ENCODE measurements around the gene TTLL5. TPM values are rescaled to one million over a fixed set of nuclear protein-coding genes. Genes with fewer than 3 reads are reported as not detected.
A peak's percentile ranks its signal among the peaks of the same experiment; 100 is the strongest.

TTLL5 gene
- total RNA-seq, 2 experiments from 2014 or later: 26.9 to 30.5 TPM

GRCh38 chr14:75643985-75644384, 17.1 kb upstream of the TTLL5 start:
- H3K27me3 Mint-ChIP-seq: no peaks in the 10 kb centered on the region
- H3K9me3 Mint-ChIP-seq: no peaks in the 10 kb centered on the region
- H3K4me1 Mint-ChIP-seq: no peaks in the 10 kb centered on the region
- H3K36me3 Mint-ChIP-seq: peaks cover 2% of the 10 kb centered on the region
- no peak for DNase-seq
- H3K4me3 Mint-ChIP-seq: no peak overlapping the region
- no peak overlapping the region for H3K27ac Mint-ChIP-seq

- no peaks in the 10 kb centered on the region for H3K4me1 Mint-ChIP-seq
- H3K4me3 Mint-ChIP-seq: no peak overlapping the region
- peaks cover 7% of the 10 kb centered on the region for H3K36me3 Mint-ChIP-seq
- DNase-seq: no peak
- H3K27ac Mint-ChIP-seq: no peak overlapping the region
- no peaks in the 10 kb centered on the region for H3K27me3 Mint-ChIP-seq
- H3K9me3 Mint-ChIP-seq: no peaks in the 10 kb centered on the region
Observed at GRCh38 chr14:75645056-75645455, 16.0 kb upstream of the TTLL5 start.

- no peaks in the 10 kb centered on the region for H3K9me3 Mint-ChIP-seq
Observed at GRCh38 chr14:75646762-75647161, 14.3 kb upstream of the TTLL5 start.

GRCh38 chr14:75647640-75648039, 13.4 kb upstream of the TTLL5 start:
- no peak overlapping the region for H3K27ac Mint-ChIP-seq
- H3K4me1 Mint-ChIP-seq: no peaks in the 10 kb centered on the region
- no peaks in the 10 kb centered on the region for H3K9me3 Mint-ChIP-seq
- no peaks in the 10 kb centered on the region for H3K27me3 Mint-ChIP-seq
- peaks cover 15% of the 10 kb centered on the region for H3K36me3 Mint-ChIP-seq
- no peak overlapping the region for H3K4me3 Mint-ChIP-seq
- DNase-seq: no peak

More at GRCh38 chr14:75646762-75647161, 14.3 kb upstream of the TTLL5 start:
- no peak for DNase-seq
- H3K4me3 Mint-ChIP-seq: no peak overlapping the region
- peaks cover 14% of the 10 kb centered on the region for H3K36me3 Mint-ChIP-seq
- H3K27me3 Mint-ChIP-seq: no peaks in the 10 kb centered on the region
- H3K27ac Mint-ChIP-seq: no peak overlapping the region
- no peaks in the 10 kb centered on the region for H3K4me1 Mint-ChIP-seq

- Mint-ChIP-seq H3K36me3 (peaks cover 15% of the 10 kb centered on the region), H3K27me3 (no peaks in the 10 kb centered on the region), H3K4me1 (no peaks in the 10 kb centered on the region), H3K4me3 (no peak overlapping the region), H3K9me3 (no peaks in the 10 kb centered on the region), H3K27ac (no peak overlapping the region)
- DNase-seq: no peak
Observed at GRCh38 chr14:75648066-75648838, 12.8 kb upstream of the TTLL5 start.

GRCh38 chr14:75649337-75649736, 11.7 kb upstream of the TTLL5 start:
- Mint-ChIP-seq H3K4me3 (no peak overlapping the region), H3K27ac (no peak overlapping the region), H3K9me3 (no peaks in the 10 kb centered on the region), H3K36me3 (peaks cover 20% of the 10 kb centered on the region), H3K4me1 (peaks cover 2% of the 10 kb centered on the region), H3K27me3 (no peaks in the 10 kb centered on the region)
- no peak for DNase-seq

- DNase-seq: no peak
- Mint-ChIP-seq H3K27ac (no peak overlapping the region), H3K9me3 (no peaks in the 10 kb centered on the region), H3K36me3 (peaks cover 20% of the 10 kb centered on the region), H3K27me3 (no peaks in the 10 kb centered on the region), H3K4me1 (peaks cover 2% of the 10 kb centered on the region), H3K4me3 (no peak overlapping the region)
Observed at GRCh38 chr14:75649773-75650172, 11.3 kb upstream of the TTLL5 start.

- Mint-ChIP-seq H3K27ac (no peak overlapping the region), H3K27me3 (no peaks in the 10 kb centered on the region), H3K4me1 (peaks cover 2% of the 10 kb centered on the region), H3K4me3 (no peak overlapping the region), H3K36me3 (peaks cover 20% of the 10 kb centered on the region), H3K9me3 (no peaks in the 10 kb centered on the region)
- no peak for DNase-seq
Observed at GRCh38 chr14:75650253-75651058, 10.6 kb upstream of the TTLL5 start.

GRCh38 chr14:75653563-75653962, 7.5 kb upstream of the TTLL5 start:
- Mint-ChIP-seq H3K9me3 (no peaks in the 10 kb centered on the region), H3K4me3 (no peak overlapping the region), H3K36me3 (peaks cover 20% of the 10 kb centered on the region), H3K4me1 (peaks cover 3% of the 10 kb centered on the region), H3K27ac (no peak overlapping the region), H3K27me3 (no peaks in the 10 kb centered on the region)
- no peak for DNase-seq

GRCh38 chr14:75654127-75654732, 6.8 kb upstream of the TTLL5 start:
- Mint-ChIP-seq H3K27ac (no peak overlapping the region), H3K4me1 (peaks cover 6% of the 10 kb centered on the region), H3K4me3 (no peak overlapping the region), H3K36me3 (peaks cover 20% of the 10 kb centered on the region), H3K27me3 (no peaks in the 10 kb centered on the region), H3K9me3 (no peaks in the 10 kb centered on the region)
- peak; percentile 72 for DNase-seq

GRCh38 chr14:75655235-75655634, 5.8 kb upstream of the TTLL5 start:
- H3K4me3 Mint-ChIP-seq: no peak overlapping the region
- peaks cover 14% of the 10 kb centered on the region for H3K36me3 Mint-ChIP-seq
- no peaks in the 10 kb centered on the region for H3K27me3 Mint-ChIP-seq
- H3K27ac Mint-ChIP-seq: no peak overlapping the region
- no peak for DNase-seq
- no peaks in the 10 kb centered on the region for H3K9me3 Mint-ChIP-seq
- H3K4me1 Mint-ChIP-seq: peaks cover 11% of the 10 kb centered on the region

- DNase-seq: no peak
- H3K27ac Mint-ChIP-seq: no peak overlapping the region
- no peak overlapping the region for H3K4me3 Mint-ChIP-seq
- peaks cover 7% of the 10 kb centered on the region for H3K36me3 Mint-ChIP-seq
- peaks cover 13% of the 10 kb centered on the region for H3K4me1 Mint-ChIP-seq
- no peaks in the 10 kb centered on the region for H3K9me3 Mint-ChIP-seq
- no peaks in the 10 kb centered on the region for H3K27me3 Mint-ChIP-seq
Observed at GRCh38 chr14:75657331-75657730, 3.7 kb upstream of the TTLL5 start.

- Mint-ChIP-seq H3K4me1 (peaks cover 12% of the 10 kb centered on the region), H3K36me3 (peaks cover 1% of the 10 kb centered on the region), H3K4me3 (no peak overlapping the region), H3K27me3 (no peaks in the 10 kb centered on the region), H3K9me3 (no peaks in the 10 kb centered on the region), H3K27ac (no peak overlapping the region)
- no peak for DNase-seq
Observed at GRCh38 chr14:75658957-75659356, 2.1 kb upstream of the TTLL5 start.

GRCh38 chr14:75660238-75660629, 812 bp upstream of the TTLL5 start:
- peak overlapping the region; percentile 92 for H3K4me3 Mint-ChIP-seq
- DNase-seq: no peak

GRCh38 chr14:75661499-75661814, 411 bp downstream of the TTLL5 start:
- no peaks in the 10 kb centered on the region for H3K9me3 Mint-ChIP-seq
- no peaks in the 10 kb centered on the region for H3K36me3 Mint-ChIP-seq
- no peaks in the 10 kb centered on the region for H3K27me3 Mint-ChIP-seq
- H3K4me1 Mint-ChIP-seq: peaks cover 11% of the 10 kb centered on the region
- no peak for DNase-seq
- peak overlapping the region; percentile 90 for H3K27ac Mint-ChIP-seq
- peak overlapping the region; percentile 92 for H3K4me3 Mint-ChIP-seq

More at GRCh38 chr14:75660238-75660629, 812 bp upstream of the TTLL5 start:
- Mint-ChIP-seq H3K27me3 (no peaks in the 10 kb centered on the region), H3K36me3 (no peaks in the 10 kb centered on the region), H3K27ac (peak overlapping the region; percentile 90), H3K4me1 (peaks cover 11% of the 10 kb centered on the region), H3K9me3 (no peaks in the 10 kb centered on the region)

Measured in activated naive CD8-positive, alpha-beta T cell treated with anti-CD3 and anti-CD28 coated beads for 36 hours (primary cell).